ENCODE results near the gene IFNA8.

DNA sequence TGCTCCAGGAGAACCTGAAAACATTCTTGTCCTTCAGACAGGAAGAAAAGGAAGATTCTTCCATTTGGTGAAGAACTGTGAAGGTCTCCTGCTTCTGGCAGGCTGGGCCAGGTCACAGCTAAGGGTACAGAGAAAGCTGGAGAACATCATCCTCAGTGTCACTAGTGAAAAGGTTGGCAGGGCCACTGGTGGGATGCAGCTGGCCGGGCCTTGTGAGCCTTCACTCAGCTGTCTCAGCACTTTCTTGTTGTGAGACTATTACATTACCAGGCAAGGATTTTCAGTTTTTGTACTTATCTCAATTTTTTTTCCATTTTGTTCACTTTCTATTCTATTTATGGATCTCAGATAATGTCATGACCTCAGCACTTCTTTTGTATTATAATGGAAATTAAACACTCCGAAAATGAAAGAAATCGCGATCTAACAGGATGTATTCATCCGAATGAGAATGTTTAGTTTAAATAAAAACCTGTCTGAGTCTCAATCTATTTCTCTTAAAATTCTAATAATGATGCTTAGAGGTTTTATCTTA, 9.9 kb upstream of the IFNA8 start:
- TF ChIP-seq, protein P1, sequence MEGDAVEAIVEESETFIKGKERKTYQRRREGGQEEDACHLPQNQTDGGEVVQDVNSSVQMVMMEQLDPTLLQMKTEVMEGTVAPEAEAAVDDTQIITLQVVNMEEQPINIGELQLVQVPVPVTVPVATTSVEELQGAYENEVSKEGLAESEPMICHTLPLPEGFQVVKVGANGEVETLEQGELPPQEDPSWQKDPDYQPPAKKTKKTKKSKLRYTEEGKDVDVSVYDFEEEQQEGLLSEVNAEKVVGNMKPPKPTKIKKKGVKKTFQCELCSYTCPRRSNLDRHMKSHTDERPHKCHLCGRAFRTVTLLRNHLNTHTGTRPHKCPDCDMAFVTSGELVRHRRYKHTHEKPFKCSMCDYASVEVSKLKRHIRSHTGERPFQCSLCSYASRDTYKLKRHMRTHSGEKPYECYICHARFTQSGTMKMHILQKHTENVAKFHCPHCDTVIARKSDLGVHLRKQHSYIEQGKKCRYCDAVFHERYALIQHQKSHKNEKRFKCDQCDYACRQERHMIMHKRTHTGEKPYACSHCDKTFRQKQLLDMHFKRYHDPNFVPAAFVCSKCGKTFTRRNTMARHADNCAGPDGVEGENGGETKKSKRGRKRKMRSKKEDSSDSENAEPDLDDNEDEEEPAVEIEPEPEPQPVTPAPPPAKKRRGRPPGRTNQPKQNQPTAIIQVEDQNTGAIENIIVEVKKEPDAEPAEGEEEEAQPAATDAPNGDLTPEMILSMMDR (IDR thresholded peaks at IDR 0.05), result no peak
- TF ChIP-seq RORB (CRISPR knock-in tag; IDR thresholded peaks at IDR 0.05), result no peak
- TF ChIP-seq, protein P2, sequence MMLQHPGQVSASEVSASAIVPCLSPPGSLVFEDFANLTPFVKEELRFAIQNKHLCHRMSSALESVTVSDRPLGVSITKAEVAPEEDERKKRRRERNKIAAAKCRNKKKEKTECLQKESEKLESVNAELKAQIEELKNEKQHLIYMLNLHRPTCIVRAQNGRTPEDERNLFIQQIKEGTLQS (CRISPR knock-in tag; conservative IDR thresholded peaks at IDR 0.05), result no peak
- no peak for TF ChIP-seq CBFB (CRISPR knock-in tag; IDR thresholded peaks at IDR 0.05; ENCODE audit: low read depth)
- TF ChIP-seq KAT7 (CRISPR knock-in tag; IDR thresholded peaks at IDR 0.05; ENCODE audit: borderline replicate concordance), result no peak
- no peak for TF ChIP-seq OVOL2 (CRISPR knock-in tag; IDR thresholded peaks at IDR 0.05; ENCODE audit: borderline replicate concordance)
- TF ChIP-seq ZNF138 (CRISPR knock-in tag; conservative IDR thresholded peaks at IDR 0.05), result no peak
- TF ChIP-seq ZBTB43 (CRISPR knock-in tag; IDR thresholded peaks at IDR 0.05), result no peak
- no peak for TF ChIP-seq IRF2 (CRISPR knock-in tag; IDR thresholded peaks at IDR 0.05; ENCODE audit: borderline replicate concordance, low read depth)
- TF ChIP-seq NFYB (CRISPR knock-in tag; conservative IDR thresholded peaks at IDR 0.05; ENCODE audit: low read depth), result no peak
